DMS53 treated with DMSO at 0.1 percent for 48 hours (cell line): ENCODE results near the gene COMMD3.
A peak's percentile ranks its signal among the peaks of the same experiment; 100 is the strongest.

ENCODE experiments used
- DNase-seq: peaks from one replicate; lab custom pipeline; 2025; ENCODE audit not compliant: unreplicated experiment; lab: John Stamatoyannopoulos, UW

COMMD3 gene

DNA sequence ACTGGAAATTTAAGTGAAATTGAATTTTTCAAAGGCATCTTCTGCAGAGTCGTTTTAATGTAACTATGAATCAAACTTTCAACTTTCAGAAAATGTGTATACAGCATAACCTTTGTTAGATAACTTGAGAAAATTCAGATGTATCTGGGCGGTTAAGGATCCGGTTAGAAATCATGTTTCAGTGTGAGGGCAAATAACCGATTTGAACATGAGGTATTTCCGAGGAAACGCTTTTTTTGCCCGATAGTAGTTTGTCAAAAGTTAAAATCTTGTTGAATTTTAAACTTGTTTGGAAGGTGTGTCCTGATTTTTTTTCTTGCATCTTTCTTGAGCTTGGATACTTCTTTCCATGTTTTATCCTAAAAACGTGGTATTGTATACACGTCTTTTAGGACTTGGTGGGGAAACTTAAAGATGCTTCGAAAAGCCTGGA lies 3.4 kb downstream of the COMMD3 start:
- DNase-seq: no peak

DNA sequence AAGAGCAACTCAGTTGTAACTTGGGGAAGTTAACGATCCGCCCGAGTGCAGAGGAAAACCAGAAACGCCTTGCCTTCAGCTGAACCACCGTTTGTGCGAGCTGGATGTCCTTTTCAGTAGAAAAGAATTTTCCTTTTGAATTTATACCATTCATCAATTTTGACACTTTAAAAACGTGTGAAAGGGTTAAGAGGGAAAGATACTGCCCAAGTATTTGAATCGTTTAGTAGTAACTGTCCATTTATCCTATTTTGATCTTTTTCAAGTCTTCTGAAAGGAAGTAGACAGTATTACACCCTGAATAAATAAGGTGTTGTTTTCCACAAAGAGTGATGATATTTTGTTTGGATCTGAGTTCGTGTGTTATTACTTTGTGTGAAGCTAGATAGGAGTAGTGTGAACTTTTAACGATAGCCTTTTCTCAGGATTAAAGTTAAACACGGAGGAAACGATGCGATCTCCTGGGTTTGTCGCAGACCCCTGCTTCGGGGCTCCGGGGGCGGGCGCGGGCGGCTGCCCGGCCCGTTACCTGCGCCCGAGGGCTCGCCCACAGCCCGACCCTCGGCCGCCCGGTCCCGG lies 3.9 kb downstream of the COMMD3 start:
- no peak for DNase-seq

DNA sequence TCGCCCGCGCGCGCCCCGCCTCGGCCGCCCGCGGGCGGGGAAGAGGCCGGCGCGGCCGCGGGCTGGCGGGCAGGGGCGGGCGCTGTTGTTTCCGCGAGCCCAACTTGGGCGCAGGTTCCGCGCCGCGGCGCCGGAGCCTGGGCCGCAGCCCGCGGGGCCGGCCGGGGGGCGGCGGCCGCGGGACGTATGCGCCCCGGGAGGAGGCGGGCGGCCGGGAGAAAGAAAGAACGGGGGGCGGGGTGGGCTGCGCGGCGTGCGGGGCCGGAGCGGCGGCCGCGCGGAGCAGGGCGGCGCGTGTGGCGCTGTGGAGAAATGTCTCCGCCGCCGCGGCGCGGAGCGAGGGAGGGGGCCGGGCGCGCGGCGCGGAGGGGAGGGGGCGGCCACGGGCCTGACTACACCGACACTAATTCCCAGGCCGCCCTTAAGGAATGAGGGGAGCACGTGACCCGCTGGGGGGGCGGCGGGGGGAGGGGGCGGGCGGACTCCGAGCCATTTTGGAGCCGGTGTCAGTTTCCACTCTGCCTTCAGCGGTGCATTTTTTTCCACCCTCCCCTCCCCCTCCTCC lies 4.5 kb downstream of the COMMD3 start, which contains the start of gene BMI1:
TSS of gene BMI1 (plus strand) at position 509 of the 565 bp plus-strand sequence. CDS start 5,351 bp downstream, outside the sequence.
- DNase-seq: peak; percentile 55

DNA sequence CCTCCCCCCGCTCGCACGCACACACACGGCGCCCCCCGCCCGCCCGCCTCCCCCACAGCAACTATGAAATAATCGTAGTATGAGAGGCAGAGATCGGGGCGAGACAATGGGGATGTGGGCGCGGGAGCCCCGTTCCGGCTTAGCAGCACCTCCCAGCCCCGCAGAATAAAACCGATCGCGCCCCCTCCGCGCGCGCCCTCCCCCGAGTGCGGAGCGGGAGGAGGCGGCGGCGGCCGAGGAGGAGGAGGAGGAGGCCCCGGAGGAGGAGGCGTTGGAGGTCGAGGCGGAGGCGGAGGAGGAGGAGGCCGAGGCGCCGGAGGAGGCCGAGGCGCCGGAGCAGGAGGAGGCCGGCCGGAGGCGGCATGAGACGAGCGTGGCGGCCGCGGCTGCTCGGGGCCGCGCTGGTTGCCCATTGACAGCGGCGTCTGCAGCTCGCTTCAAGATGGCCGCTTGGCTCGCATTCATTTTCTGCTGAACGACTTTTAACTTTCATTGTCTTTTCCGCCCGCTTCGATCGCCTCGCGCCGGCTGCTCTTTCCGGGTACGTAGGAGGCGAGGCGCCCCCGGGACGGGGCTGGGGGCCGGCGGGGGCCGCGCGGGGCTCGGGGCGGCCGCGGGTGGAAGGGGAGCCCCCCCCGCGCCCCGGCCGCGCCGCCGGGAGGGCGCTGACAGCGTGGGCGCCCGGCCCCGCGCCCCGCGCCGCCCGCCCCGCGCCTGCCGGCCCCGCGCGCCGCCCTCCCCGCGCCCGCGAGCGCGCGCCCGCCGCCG lies 5.2 kb downstream of the COMMD3 start:
- peak; percentile 35 for DNase-seq

DNA sequence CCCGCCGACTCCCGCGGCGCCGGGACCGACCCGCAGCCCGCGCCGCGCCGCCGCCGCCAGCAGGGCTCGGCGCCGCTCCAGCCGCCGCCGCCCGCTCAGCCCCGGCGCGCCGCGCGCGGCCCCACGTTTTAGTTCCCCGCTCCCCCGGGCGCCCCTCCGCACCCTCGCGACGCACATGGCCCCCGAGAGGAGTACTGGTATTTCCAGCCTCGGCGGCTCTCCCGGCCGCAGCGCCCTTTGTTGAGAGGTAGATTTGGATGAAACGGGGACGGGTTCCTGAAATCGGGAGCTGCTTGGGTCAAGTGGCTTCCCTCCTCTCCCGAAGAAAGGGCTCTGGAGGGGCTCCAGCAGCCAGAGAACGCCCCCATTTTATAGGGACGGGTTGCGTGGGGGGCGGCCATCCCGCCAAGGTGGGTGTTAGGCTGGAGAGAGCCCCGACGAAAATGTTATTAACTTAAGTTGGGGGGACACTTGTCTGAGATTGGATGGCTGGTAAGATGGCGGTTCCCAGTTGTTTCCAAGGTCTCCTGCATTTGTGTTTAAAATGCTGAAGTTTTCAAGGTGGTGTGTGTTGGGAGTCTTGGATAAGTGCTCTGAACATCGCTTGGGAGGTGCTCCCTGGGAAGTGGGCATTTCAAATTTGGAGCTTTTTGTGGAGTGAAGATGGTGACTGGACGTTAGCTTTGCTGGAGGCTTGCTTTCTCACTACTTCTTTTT lies 5.9 kb downstream of the COMMD3 start:
- no peak for DNase-seq

DNA sequence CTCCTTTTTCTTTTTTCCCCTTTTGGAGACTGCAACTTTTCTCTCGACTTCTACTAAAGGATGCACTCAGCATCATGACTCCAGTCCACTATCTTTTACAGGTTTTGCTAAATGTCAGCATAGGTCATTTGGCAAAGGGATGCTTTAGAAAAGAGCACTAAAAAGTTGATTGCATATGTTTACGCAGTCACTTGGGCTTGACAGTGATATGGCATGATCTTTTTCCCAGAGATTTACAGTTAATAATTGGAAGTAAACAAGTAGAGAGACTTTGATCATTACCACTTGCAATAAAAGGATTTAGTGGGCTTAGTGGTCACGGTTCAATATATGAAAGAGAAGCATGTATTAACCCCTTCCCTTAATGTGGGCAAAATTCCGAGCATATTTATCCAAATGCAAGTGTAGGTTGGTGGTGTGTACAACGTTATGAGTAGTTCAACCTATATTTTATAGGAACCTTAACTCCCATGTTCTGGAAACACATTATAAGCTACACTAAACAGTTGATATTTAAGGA lies 6.5 kb downstream of the COMMD3 start:
- no peak for DNase-seq

DNA sequence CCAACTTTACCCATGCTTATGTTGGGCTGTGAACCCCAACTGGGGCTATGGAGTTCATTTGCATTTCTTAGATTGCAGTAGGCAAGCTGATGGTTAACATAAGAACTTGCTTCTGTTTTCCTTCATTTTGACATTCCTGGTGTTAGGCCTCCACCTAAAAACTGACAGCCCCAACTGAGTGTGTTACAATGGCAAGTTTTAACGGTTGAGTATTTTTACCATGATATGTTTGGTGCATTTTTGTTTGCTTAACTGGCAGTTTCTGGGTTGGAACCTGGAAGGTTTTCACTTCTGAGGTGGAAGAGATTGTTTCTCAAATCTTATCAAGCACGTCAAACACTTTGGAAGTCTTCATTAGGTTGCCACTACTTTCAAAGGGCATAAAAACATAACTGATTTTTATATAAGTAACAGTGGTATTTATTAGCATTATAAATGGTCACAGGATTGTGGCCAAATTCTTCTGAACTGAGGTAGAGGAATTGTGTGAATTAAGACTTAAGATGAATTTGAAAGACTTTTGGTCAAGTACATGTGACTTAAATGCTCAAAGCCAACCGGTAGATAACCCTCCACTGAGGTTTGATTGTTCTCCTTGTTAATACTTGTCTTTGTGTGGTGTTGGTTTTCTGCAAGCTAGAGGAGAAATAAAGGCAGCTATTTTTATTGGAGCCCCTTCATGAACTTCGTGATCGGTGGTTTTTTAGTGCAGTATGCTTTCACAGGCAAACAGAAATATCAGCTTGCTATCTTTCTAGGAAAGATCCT lies 7.5 kb downstream of the COMMD3 start:
- no peak for DNase-seq

DNA sequence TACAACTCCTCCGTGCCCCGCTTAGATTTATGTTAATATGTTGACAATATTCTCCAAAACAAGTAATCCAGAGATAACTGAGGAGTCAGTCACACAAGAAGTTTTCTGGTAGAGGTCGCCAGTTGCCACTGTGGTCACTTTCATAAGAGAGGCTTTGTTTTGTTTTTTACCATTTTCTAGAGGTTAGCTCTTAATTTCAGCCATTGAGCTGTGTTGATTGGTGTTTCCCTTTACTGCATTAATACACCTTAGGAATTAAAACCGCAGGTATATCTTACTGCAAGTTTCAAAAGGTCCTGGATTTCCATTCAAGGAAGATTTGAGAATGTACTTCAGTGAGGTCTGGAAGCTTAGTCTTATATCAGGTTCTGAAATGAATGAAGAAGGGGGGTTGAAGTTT lies 8.2 kb downstream of the COMMD3 start:
- DNase-seq: no peak

DNA sequence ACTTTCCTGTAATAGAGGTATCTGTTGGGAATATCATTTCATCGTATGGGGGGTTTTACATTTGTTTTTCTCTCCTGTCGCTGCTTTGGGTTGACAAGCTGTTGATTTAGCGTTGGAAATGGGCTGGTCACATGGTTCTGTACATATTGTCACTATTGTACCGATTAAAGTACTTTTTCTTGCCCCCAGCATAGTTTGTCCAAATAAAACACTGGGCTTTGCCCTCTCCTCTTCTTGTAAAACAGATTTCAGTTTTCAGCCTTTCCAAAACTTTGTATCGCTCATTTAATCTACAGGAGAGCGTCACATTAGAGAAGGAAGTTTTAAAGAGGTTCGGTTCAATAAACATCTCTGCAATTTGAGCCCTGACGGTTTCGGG lies 8.7 kb downstream of the COMMD3 start:
- no peak for DNase-seq

DNA sequence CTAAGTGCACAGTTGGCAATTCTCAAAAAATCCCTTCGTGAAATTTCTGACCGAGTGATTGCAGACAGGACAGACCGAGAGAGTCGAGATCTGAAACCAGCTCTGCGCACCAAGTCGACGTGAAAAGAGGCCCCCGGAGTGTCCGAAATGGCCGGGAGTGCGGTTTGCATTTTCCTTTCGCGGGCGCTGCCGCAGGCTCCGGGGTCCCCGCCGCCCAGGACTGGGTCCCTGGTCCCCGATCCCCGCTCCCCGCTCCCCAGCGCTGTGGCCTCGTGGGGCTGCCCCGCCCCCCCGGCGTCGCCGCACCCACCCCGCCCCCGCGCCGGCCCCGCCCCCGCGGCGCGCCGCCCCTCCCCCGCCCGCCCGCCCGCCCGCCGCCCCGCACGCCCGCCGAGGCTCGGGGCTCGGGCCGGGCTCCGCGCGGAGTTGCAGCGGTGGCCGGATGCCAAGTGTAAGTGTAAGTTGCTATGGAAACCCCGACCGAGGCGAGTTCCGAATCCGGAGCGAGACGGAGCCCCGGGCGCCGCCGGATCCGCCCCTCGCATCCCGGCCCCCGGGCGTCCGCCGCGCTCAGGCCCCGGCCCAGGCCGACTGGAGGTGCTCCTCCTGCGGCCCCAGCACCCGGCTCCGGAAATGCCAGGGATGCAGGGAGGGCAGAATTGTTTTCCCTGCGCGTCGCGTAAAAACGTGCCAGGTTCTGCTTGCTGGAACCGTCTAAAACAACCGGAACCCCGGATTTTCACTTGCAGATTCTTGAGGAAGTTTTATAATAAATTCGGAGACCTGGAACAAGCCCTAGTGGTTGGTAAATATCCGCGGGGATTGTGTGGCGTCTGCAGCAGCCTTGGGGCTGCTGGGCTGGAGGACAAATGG lies 9.3 kb downstream of the COMMD3 start:
- peak; percentile 75 for DNase-seq

DNA sequence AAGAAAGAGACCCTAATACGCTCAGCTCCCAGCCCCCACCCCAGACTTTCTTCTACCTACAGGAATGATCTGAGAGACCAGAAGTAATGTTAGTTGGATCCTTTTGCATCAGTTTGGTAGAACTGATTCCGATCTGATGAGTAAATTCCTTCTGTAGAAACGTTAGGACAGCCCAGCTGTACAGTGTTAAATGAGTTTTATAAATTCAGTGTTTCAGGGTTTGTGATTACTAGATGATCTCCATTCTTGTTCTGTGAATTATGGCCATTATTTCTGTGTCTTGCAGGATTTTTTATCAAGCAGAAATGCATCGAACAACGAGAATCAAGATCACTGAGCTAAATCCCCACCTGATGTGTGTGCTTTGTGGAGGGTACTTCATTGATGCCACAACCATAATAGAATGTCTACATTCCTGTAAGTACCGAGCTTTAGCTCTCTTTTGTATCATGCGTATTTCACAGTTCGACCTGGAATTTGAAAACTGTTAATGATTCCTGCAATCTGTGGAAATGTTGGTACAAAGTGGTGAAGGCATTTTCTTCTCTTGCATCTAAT lies 10.0 kb downstream of the COMMD3 start:
- DNase-seq: no peak

DNA sequence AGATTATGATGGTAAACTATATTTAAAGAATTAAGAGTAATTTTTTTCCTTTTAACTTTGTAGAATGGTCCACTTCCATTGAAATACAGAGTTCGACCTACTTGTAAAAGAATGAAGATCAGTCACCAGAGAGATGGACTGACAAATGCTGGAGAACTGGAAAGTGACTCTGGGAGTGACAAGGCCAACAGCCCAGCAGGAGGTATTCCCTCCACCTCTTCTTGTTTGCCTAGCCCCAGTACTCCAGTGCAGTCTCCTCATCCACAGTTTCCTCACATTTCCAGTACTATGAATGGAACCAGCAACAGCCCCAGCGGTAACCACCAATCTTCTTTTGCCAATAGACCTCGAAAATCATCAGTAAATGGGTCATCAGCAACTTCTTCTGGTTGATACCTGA lies 13.0 kb downstream of the COMMD3 start:
- no peak for DNase-seq

DNA sequence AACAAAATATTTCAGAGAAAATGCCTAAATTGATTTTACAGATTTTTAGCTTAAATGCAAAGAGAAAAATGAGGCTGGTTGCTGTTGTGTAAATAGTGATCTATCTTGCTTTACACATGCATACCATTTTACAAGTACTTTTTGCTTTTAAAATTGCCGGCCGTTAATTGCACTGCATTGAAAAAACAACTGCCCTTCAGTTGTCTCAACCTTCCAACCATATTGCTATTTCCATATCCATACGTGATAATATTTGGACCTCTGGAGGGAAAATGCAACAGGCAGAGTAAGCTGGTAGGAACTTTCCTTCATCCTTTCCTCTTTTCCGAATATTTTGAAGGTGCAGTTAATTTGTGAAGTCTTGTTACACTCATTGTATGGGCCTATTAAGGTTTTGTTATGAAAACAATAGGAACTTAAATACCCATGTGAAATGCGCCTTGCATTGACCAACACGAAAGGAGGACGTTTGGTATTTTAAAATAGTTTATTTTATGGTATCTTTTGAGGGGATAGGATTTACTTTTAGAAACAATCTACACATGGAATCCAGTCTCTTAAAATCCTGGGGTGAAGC lies 16.0 kb downstream of the COMMD3 start:
- no peak for DNase-seq

DNA sequence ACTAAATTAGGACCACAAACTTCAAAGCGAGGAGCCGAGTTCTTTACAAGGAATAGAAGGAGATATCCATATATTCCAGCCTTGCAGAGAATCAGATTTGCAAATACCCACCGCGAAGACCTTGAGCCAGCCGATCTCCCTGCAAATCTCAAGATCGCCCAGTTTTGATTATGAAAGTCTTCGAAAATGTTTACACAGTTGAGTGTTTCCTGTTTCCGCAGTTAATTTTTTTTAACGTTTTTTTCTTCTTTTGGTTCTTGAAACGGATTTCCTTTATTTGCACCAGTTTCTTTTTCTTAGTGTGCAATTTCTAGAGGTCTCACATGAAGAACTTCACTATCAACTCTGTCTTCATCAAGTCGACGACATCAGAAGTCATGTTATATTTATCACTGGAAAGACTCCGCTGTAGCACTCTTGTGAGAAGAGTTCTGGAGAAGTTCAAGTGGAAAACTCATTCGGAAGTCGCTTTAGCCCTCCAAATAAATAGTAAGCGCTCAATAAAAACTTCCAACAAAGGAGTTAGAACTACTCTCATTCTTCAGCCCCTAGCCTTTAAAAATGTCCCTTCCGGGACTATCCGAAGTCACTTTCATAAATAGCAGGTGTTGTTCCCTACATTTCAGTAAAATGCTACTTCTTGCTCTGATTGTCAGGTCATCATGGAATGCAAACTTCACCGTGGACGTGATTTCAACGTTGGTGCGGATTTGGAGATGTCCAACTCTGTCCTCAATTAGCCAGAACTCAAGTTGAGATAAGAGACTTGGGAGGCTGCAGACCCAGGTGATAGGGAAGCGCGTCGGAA lies 17.2 kb downstream of the COMMD3 start:
- DNase-seq: no peak

DNA sequence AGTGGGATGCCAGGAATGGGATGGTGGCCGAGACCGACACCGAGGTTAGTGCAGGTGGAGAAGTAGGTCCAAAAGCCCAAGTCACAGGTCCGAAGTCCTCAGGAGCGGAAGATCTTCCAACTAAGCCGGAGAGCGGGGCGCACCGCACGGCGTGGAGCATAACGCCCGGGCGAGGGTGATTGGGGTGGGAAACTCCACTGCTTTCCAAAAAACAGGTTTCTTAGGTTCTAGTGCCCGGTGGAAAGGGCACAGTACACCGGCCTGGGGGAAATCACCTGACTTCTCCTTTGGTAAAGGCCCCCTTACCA lies 17.7 kb downstream of the COMMD3 start:
- no peak for DNase-seq

DNA sequence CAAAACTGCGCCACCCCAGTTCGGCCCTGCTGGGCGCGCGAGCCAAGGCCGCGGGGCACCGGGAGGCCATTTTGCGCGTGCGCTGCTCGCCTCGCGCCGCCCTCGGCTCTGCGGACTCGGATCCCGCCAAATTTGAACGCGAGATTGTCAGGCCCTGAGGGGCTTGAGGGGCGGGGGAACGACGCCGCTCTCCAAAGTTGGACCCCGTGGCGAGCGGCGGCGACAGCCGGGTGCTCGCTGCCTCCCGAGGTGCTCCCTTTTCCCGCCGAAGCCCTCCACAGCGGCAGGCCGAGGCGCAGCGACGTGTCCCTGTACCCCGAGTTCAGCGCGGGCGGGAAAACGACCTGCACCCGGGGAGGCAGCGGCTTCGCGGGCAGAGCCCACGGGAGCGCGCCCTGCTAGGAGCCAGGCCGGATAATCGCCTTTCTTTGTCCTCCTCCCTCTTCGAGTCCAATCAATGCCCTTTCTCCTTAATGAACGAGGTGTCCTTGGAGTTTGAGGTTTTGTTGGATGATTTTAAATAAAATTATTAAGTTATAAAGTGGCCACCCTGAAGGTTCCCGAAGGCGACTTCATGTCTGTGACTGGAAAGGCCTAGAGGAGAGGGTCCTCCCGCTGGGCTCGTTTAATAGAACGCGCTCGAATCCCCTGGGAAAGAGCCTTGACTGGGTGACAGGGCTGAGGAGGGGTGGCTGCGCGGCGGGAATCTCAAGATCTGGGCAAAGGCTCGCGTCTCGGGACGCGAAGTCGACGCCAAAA lies 18.4 kb downstream of the COMMD3 start:
- DNase-seq: no peak

DNA sequence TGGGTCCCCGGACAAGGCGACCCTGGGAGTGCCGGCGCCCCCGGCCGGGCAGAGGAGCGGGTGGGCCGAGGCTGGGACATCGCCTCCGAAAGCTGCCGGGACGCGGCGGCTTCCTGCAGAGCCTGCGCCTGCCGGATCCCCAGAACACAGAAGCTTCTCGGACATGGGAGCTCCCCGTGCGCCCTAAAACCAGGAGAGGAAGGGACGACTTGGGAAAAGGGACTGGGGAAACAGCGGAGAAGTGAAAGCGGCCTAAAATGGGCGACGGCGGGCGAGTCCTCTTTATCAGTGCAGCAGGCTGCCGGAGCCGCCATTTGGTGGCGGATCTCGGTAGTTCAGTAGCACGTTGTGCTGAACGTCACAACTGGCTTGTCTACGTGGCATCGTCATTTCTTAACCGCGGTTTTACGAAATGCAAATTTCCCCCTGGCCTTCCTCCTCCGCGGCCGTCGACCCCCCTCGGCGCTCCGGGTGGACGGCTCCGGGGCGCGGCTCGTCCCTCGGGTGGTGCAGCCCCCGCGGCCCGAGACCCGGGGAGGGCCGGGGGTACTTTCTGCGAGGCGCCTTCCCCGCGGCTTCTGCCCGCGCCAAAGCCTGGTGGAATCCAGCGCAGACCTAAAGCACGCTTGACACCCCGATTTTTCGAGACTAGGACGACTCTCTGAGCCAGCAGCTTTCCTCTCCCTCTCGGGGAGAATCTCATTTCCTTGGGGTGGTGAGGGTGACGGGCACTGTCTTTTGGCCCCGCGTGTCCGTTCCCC lies 19.2 kb downstream of the COMMD3 start:
- DNase-seq: peak; percentile 56
